Activated naive CD4-positive, alpha-beta T cell treated with anti-CD3 and anti-CD28 coated beads for 36 hours (primary cell): ENCODE measurements around the gene CRTAP. TPM values are rescaled to one million over a fixed set of nuclear protein-coding genes. Genes with fewer than 3 reads are reported as not detected.
"Not testable (repeated sequence)": the region's sequence is repeated elsewhere in the genome, so short reads cannot be mapped to it uniquely, and the experiment has no call there.

Experiments
- CTCF ChIA-PET: fragments of 350-600 bp; sonication (Branson Sonifier 250); formaldehyde crosslinking; loops from one replicate; lab custom pipeline; 2021; ENCODE audit warnings: antibody characterized with exemption; lab: Charles Lee
- DNase-seq: peaks from one replicate; pipeline ENCODE4 v3.0.0-alpha.2; 2020
- H3K27ac Mint-ChIP-seq: one replicate; pipeline ENCODE4 v1.8.0; 2021; ENCODE audit warnings: mild to moderate bottlenecking, mixed read lengths
- H3K27me3 Mint-ChIP-seq: one replicate; pipeline ENCODE4 v1.8.0; 2021; ENCODE audit warnings: low read depth, mixed read lengths
- H3K36me3 Mint-ChIP-seq: one replicate; pipeline ENCODE4 v1.8.0; 2021; ENCODE audit warnings: low read depth, mixed read lengths
- H3K4me1 Mint-ChIP-seq: one replicate; pipeline ENCODE4 v1.8.0; 2021; ENCODE audit warnings: low read depth, mixed read lengths
- H3K4me3 Mint-ChIP-seq: one replicate; pipeline ENCODE4 v1.8.0; 2021; ENCODE audit warnings: mild to moderate bottlenecking, moderate library complexity, mixed read lengths
- H3K9me3 Mint-ChIP-seq: one replicate; pipeline ENCODE4 v1.8.0; 2021; ENCODE audit warnings: mixed read lengths
- intact Hi-C: fragments of 100-400 bp; cut with micrococcal nuclease; formaldehyde crosslinking; loops from one replicate; pipeline ENCODE4 v1.15.1; 2023
- total RNA-seq, 2 experiments: library from RNA; stranded (reverse); gene quantifications; one replicate each; pipeline ENCODE4 v1.2.3, GENCODE V29; 2021

Gene CRTAP
- total RNA-seq, 2 experiments from 2014 or later, result 48.1 to 51.1 TPM

GRCh38 chr3:33100229-33100628, 13.6 kb upstream of the CRTAP start:
- CTCF ChIA-PET, result interaction anchor here (1.0 to 1.4 kb wide), 2 partner anchors 25 to 151 kb away, joined by 3 read pairs; no protein-coding TSS in a partner anchor
- no peak for DNase-seq
- no peaks in the 10 kb centered on the region for H3K36me3 Mint-ChIP-seq
- intact Hi-C loops, result no loop called here
- peaks cover 15% of the 10 kb centered on the region for H3K4me1 Mint-ChIP-seq
- H3K9me3 Mint-ChIP-seq, result no peaks in the 10 kb centered on the region
- no peak overlapping the region for H3K27ac Mint-ChIP-seq
- no peak overlapping the region for H3K4me3 Mint-ChIP-seq
- peaks cover 12% of the 10 kb centered on the region for H3K27me3 Mint-ChIP-seq

GRCh38 chr3:33103034-33103433, 10.8 kb upstream of the CRTAP start:
- H3K27me3 Mint-ChIP-seq, result peaks cover 12% of the 10 kb centered on the region
- no peak overlapping the region for H3K27ac Mint-ChIP-seq
- CTCF ChIA-PET, result no interaction called here
- DNase-seq, result no peak
- intact Hi-C loops, result no loop called here
- no peak overlapping the region for H3K4me3 Mint-ChIP-seq
- H3K9me3 Mint-ChIP-seq, result no peaks in the 10 kb centered on the region
- no peaks in the 10 kb centered on the region for H3K36me3 Mint-ChIP-seq
- no peaks in the 10 kb centered on the region for H3K4me1 Mint-ChIP-seq

- no peak for DNase-seq
- Mint-ChIP-seq H3K4me1 (no peaks in the 10 kb centered on the region), H3K27me3 (peaks cover 12% of the 10 kb centered on the region), H3K9me3 (no peaks in the 10 kb centered on the region), H3K4me3 (no peak overlapping the region), H3K36me3 (no peaks in the 10 kb centered on the region), H3K27ac (no peak overlapping the region)
- intact Hi-C loops, result no loop called here
- CTCF ChIA-PET, result interaction anchor here (1.0 kb wide), 1 partner anchor 29 kb away, joined by 4 read pairs; no protein-coding TSS in a partner anchor
These were observed 10.3 kb upstream of the CRTAP start for GRCh38 chr3:33103480-33103879.

GRCh38 chr3:33104803-33105202, 9.0 kb upstream of the CRTAP start:
- Mint-ChIP-seq H3K4me3 (no peak overlapping the region), H3K27ac (no peak overlapping the region), H3K27me3 (peaks cover 12% of the 10 kb centered on the region), H3K36me3 (no peaks in the 10 kb centered on the region), H3K4me1 (no peaks in the 10 kb centered on the region), H3K9me3 (no peaks in the 10 kb centered on the region)
- CTCF ChIA-PET, result interaction anchor here (1.6 to 2.8 kb wide), 2 partner anchors 11 to 27 kb away, joined by 3 to 7 read pairs; no protein-coding TSS in a partner anchor
- intact Hi-C loops, result no loop called here
- DNase-seq, result no peak

GRCh38 chr3:33105341-33105948, 8.4 kb upstream of the CRTAP start:
- Mint-ChIP-seq H3K4me3 (no peak overlapping the region), H3K27ac (no peak overlapping the region), H3K4me1 (no peaks in the 10 kb centered on the region), H3K9me3 (no peaks in the 10 kb centered on the region), H3K36me3 (no peaks in the 10 kb centered on the region), H3K27me3 (peaks cover 12% of the 10 kb centered on the region)
- intact Hi-C loops, result no loop called here
- no peak for DNase-seq
- CTCF ChIA-PET, result interaction anchor here (1.6 to 2.8 kb wide), 2 partner anchors 11 to 26 kb away, joined by 3 to 7 read pairs; no protein-coding TSS in a partner anchor

- H3K9me3 Mint-ChIP-seq, DNase-seq, H3K36me3 Mint-ChIP-seq, intact Hi-C loops, H3K4me3 Mint-ChIP-seq, H3K4me1 Mint-ChIP-seq, H3K27ac Mint-ChIP-seq: not testable (repeated sequence)
- peaks cover 12% of the 10 kb centered on the region for H3K27me3 Mint-ChIP-seq
- CTCF ChIA-PET, result interaction anchor here (2.8 kb wide), 1 partner anchor 25 kb away, joined by 7 read pairs; no protein-coding TSS in a partner anchor
These were observed 7.0 kb upstream of the CRTAP start for GRCh38 chr3:33106854-33107253.

- Mint-ChIP-seq H3K27me3 (no peaks in the 10 kb centered on the region), H3K27ac (no peak overlapping the region)
These were observed 2.2 kb upstream of the CRTAP start for GRCh38 chr3:33111581-33111980.

GRCh38 chr3:33114622-33115023, 809 bp downstream of the CRTAP start:
- Mint-ChIP-seq H3K27me3 (no peaks in the 10 kb centered on the region), H3K4me3 (peak overlapping the region; percentile 78)
- CTCF ChIA-PET, result interaction anchor here (0.8 to 1.9 kb wide), 3 partner anchors 17 to 166 kb away, joined by 3 to 6 read pairs (median 3); no protein-coding TSS in a partner anchor

More at GRCh38 chr3:33111581-33111980, 2.2 kb upstream of the CRTAP start:
- Mint-ChIP-seq H3K4me3 (no peak overlapping the region), H3K9me3 (no peaks in the 10 kb centered on the region), H3K36me3 (no peaks in the 10 kb centered on the region), H3K4me1 (peaks cover 33% of the 10 kb centered on the region)
- intact Hi-C loops, result loop anchor here (2.0 to 5.0 kb wide), 3 partner anchors 13 to 686 kb away; partner anchors contain the start of genes CNOT10 and PDCD6IP
- DNase-seq, result peak; percentile 13
- CTCF ChIA-PET, result interaction anchor here (0.9 to 1.5 kb wide), 2 partner anchors 37 to 49 kb away, joined by 4 to 6 read pairs; no protein-coding TSS in a partner anchor

GRCh38 chr3:33115024-33115768, 1.4 kb downstream of the CRTAP start:
- Mint-ChIP-seq H3K27me3 (no peaks in the 10 kb centered on the region), H3K4me1 (peaks cover 36% of the 10 kb centered on the region), H3K36me3 (no peaks in the 10 kb centered on the region), H3K27ac (no peak overlapping the region), H3K4me3 (peak overlapping the region; percentile 78), H3K9me3 (no peaks in the 10 kb centered on the region)
- DNase-seq, result peak; percentile 21
- intact Hi-C loops, result no loop called here
- CTCF ChIA-PET, result interaction anchor here (1.8 to 1.9 kb wide), 2 partner anchors 16 to 258 kb away, joined by 6 to 8 read pairs; no protein-coding TSS in a partner anchor

More at GRCh38 chr3:33114622-33115023, 809 bp downstream of the CRTAP start:
- Mint-ChIP-seq H3K9me3 (no peaks in the 10 kb centered on the region), H3K4me1 (peaks cover 36% of the 10 kb centered on the region), H3K27ac (no peak overlapping the region), H3K36me3 (no peaks in the 10 kb centered on the region)
- DNase-seq, result no peak
- intact Hi-C loops, result loop anchor here (1.0 to 5.0 kb wide), 8 partner anchors 17 to 683 kb away; partner anchors contain the start of genes CLASP2, CNOT10, DYNC1LI1 and GLB1

GRCh38 chr3:33117461-33117860, 3.6 kb downstream of the CRTAP start:
- Mint-ChIP-seq H3K4me3 (no peak overlapping the region), H3K27ac (no peak overlapping the region), H3K36me3 (peaks cover 5% of the 10 kb centered on the region), H3K27me3 (no peaks in the 10 kb centered on the region), H3K4me1 (peaks cover 24% of the 10 kb centered on the region), H3K9me3 (no peaks in the 10 kb centered on the region)
- CTCF ChIA-PET, result interaction anchor here (0.6 to 1.0 kb wide), 2 partner anchors 14 to 534 kb away, joined by 3 to 4 read pairs; no protein-coding TSS in a partner anchor
- DNase-seq, result no peak
- intact Hi-C loops, result no loop called here

- CTCF ChIA-PET, result interaction anchor here (1.9 kb wide), 1 partner anchor 12 kb away, joined by 7 read pairs; no protein-coding TSS in a partner anchor
- Mint-ChIP-seq H3K4me1 (peaks cover 24% of the 10 kb centered on the region), H3K4me3 (no peak overlapping the region), H3K9me3 (no peaks in the 10 kb centered on the region), H3K36me3 (peaks cover 10% of the 10 kb centered on the region), H3K27me3 (no peaks in the 10 kb centered on the region), H3K27ac (no peak overlapping the region)
- intact Hi-C loops, result no loop called here
- DNase-seq, result no peak
These were observed 6.1 kb downstream of the CRTAP start for GRCh38 chr3:33119891-33120290.

GRCh38 chr3:33122991-33123390, 9.2 kb downstream of the CRTAP start:
- DNase-seq, result no peak
- Mint-ChIP-seq H3K27ac (no peak overlapping the region), H3K9me3 (no peaks in the 10 kb centered on the region), H3K4me1 (peaks cover 15% of the 10 kb centered on the region), H3K4me3 (no peak overlapping the region), H3K36me3 (peaks cover 15% of the 10 kb centered on the region), H3K27me3 (no peaks in the 10 kb centered on the region)
- intact Hi-C loops, result no loop called here
- CTCF ChIA-PET, result interaction anchor here (1.8 kb wide), 1 partner anchor 9 kb away, joined by 9 read pairs; no protein-coding TSS in a partner anchor
